H1 (cell line): ENCODE results near the gene FGF11.

ENCODE experiments used
- CEBPB ChIP-seq: IDR thresholded peaks from 2 replicates; pipeline ENCODE4 v1.6.1; 2012; ENCODE audit warnings: low read depth, low read length
- SP2 ChIP-seq: IDR thresholded peaks from 2 replicates; pipeline ENCODE4 v1.6.1; 2012; ENCODE audit warnings: mild to moderate bottlenecking, low read length, inconsistent platforms
- TF ChIP-seq, protein P1 (sequence below), 3 experiments: IDR thresholded peaks; 1 replicate in 2 of 3; 2 replicates in 1 of 3; pipeline versions ENCODE4 v1.5.1 to v1.6.1; 2011; ENCODE audit warnings: low read length in 3 of 3, mild to moderate bottlenecking in 3 of 3, inconsistent platforms in 2 of 3, low read depth in 1 of 3, moderate library complexity in 1 of 3; ENCODE audit not compliant: insufficient read depth in 1 of 3; ENCODE audit errors: control extremely low read depth in 1 of 3

DNA sequence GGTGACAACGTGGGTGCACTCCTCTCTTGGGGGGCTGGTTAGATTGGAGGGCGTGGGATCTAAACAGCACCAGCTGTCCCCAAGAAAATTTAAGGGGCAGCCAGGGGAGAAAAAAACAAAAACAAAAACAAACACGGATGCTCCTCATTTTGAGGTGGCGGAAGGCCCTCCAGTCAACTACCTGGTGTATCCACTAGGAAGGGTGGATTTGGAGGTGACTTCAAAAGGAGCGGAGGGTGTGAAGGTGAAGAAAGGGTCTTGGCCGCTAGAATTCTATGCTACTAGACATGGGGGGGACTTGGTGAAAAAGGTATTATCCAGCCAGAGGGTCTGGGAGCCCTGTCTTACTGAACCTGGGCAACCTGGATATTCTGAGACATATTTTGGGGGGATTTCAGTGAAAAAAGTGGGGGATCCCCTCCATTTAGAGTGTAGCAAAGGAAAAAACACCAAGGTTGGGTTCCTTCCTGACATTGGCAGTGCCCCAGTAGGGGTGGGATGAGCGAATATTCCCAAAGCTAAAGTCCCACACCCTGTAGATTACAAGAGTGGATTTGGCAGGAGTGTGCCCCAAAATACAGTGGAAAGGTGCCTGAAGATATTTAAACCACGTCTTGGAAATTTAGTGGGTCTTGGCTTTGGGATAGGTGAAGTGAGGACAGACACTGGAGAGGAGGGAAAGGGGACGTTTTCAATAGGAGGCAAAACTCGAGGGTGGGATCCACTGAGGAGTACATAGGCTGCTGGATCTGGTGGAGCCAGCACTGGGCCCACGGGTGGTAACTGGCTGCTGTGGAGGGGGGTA is 454 bp upstream of the FGF11 start:
- no peak for TF ChIP-seq CEBPB
- TF ChIP-seq, protein P1, sequence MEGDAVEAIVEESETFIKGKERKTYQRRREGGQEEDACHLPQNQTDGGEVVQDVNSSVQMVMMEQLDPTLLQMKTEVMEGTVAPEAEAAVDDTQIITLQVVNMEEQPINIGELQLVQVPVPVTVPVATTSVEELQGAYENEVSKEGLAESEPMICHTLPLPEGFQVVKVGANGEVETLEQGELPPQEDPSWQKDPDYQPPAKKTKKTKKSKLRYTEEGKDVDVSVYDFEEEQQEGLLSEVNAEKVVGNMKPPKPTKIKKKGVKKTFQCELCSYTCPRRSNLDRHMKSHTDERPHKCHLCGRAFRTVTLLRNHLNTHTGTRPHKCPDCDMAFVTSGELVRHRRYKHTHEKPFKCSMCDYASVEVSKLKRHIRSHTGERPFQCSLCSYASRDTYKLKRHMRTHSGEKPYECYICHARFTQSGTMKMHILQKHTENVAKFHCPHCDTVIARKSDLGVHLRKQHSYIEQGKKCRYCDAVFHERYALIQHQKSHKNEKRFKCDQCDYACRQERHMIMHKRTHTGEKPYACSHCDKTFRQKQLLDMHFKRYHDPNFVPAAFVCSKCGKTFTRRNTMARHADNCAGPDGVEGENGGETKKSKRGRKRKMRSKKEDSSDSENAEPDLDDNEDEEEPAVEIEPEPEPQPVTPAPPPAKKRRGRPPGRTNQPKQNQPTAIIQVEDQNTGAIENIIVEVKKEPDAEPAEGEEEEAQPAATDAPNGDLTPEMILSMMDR (IDR thresholded peaks at IDR 0.05; ENCODE audit: control extremely low read depth in 1 of 3, insufficient read depth in 1 of 3, low read depth in 1 of 3, low read length in 3 of 3), result no peak
- TF ChIP-seq SP2, result no peak
